BLaER1 treated with 17β-estradiol and CSF1 and Interleukin-3, amounts not matched to agents 10 nM and 100 nM (cell line): ENCODE measurements around the gene PAX2.
A peak's percentile ranks its signal among the peaks of the same experiment; 100 is the strongest.

ENCODE experiments used
- H3K27ac ChIP-seq, 11 experiments: shearing (Covaris generic); formaldehyde crosslinking; 2 replicates each; pipeline ENCODE4 v1.8.1; 2022
- H3K27me3 ChIP-seq, 11 experiments: shearing (Covaris generic); formaldehyde crosslinking; 2 replicates each; pipeline ENCODE4 v1.8.1; 2022
- H3K36me3 ChIP-seq, 11 experiments: shearing (Covaris generic); formaldehyde crosslinking; 2 replicates each; pipeline ENCODE4 v1.8.1; 2022
- H3K4me1 ChIP-seq, 10 experiments: shearing (Covaris generic); formaldehyde crosslinking; 2 replicates each; pipeline ENCODE4 v1.8.1; 2022
- H3K4me2 ChIP-seq, 11 experiments: shearing (Covaris generic); formaldehyde crosslinking; 2 replicates each; pipeline ENCODE4 v1.8.1; 2022
- H3K4me3 ChIP-seq, 10 experiments: shearing (Covaris generic); formaldehyde crosslinking; 2 replicates each; pipeline ENCODE4 v1.8.1; 2022
- H3K9ac ChIP-seq, 11 experiments: shearing (Covaris generic); formaldehyde crosslinking; 2 replicates each; pipeline ENCODE4 v1.8.1; 2022
- H3K9me3 ChIP-seq, 11 experiments: shearing (Covaris generic); formaldehyde crosslinking; replicated peaks in 1 of 11; 2 replicates each; pipeline ENCODE4 v1.8.1; 2022
- H4K20me1 ChIP-seq, 11 experiments: shearing (Covaris generic); formaldehyde crosslinking; 2 replicates each; pipeline ENCODE4 v1.8.1; 2022
- Cebpa-rat ChIP-seq, 11 experiments: shearing (Covaris generic); IDR thresholded peaks; 2 replicates each; pipeline ENCODE4 v1.8.1; 2022

PAX2 gene

GRCh38 chr10:100816671-100817070 lies 71.3 kb downstream of the PAX2 start:
- TF ChIP-seq Cebpa-rat (IDR thresholded peaks at IDR 0.05), result no peak
- Histone ChIP-seq H3K36me3 (no peaks in the 10 kb centered on the region), H3K27me3 (peaks cover 0 to 12% (median 0%) of the 10 kb centered on the region in 11 experiments; a peak in 6 of 22 replicates), H3K9me3 (no peaks in the 10 kb centered on the region), H3K4me1 (no peaks in the 10 kb centered on the region), H3K9ac (no peak overlapping the region), H3K27ac (no peak overlapping the region), H3K4me2 (no peak overlapping the region), H4K20me1 (0 out of 22 replicates have a peak, but pooled peaks cover 0 to 6% (median 0%) of the 10 kb centered on the region in 11 experiments), H3K4me3 (no peak overlapping the region)

- no peaks in the 10 kb centered on the region for H3K9me3 ChIP-seq
- H3K4me1 ChIP-seq, result no peaks in the 10 kb centered on the region
- peaks cover 0 to 14% (median 0%) of the 10 kb centered on the region in 11 experiments; a peak in 6 of 22 replicates for H3K27me3 ChIP-seq
- H3K4me2 ChIP-seq, result no peak overlapping the region
- no peak overlapping the region for H3K27ac ChIP-seq
- H3K9ac ChIP-seq, result no peak overlapping the region
- TF ChIP-seq Cebpa-rat (IDR thresholded peaks at IDR 0.05), result no peak
- H3K36me3 ChIP-seq, result no peaks in the 10 kb centered on the region
- no peak overlapping the region for H3K4me3 ChIP-seq
- H4K20me1 ChIP-seq, result 0 out of 22 replicates have a peak, but pooled peaks cover 0 to 6% (median 0%) of the 10 kb centered on the region in 11 experiments
Measured at GRCh38 chr10:100817268-100817839, 72.0 kb downstream of the PAX2 start.

GRCh38 chr10:100819424-100819823 lies 74.0 kb downstream of the PAX2 start:
- no peak overlapping the region for H3K9ac ChIP-seq
- peaks cover 2 to 28% (median 18%) of the 10 kb centered on the region in 11 experiments; a peak in 14 of 22 replicates for H3K27me3 ChIP-seq
- H3K36me3 ChIP-seq, result no peaks in the 10 kb centered on the region
- H3K9me3 ChIP-seq, result no peaks in the 10 kb centered on the region
- H4K20me1 ChIP-seq, result peaks cover 0 to 6% (median 0%) of the 10 kb centered on the region in 11 experiments; a peak in 1 of 22 replicates
- no peaks in the 10 kb centered on the region for H3K4me1 ChIP-seq
- H3K27ac ChIP-seq, result no peak overlapping the region
- no peak overlapping the region for H3K4me3 ChIP-seq
- TF ChIP-seq Cebpa-rat (IDR thresholded peaks at IDR 0.05), result no peak
- no peak overlapping the region for H3K4me2 ChIP-seq

- H4K20me1 ChIP-seq, result peaks cover 0 to 17% (median 4%) of the 10 kb centered on the region in 11 experiments; a peak in 10 of 22 replicates
- no peak overlapping the region for H3K4me3 ChIP-seq
- no peak overlapping the region for H3K9ac ChIP-seq
- no peak overlapping the region for H3K4me2 ChIP-seq
- H3K9me3 ChIP-seq, result peaks cover 0 to 21% (median 16%) of the 10 kb centered on the region in 11 experiments; a peak in 19 of 22 replicates
- H3K36me3 ChIP-seq, result no peaks in the 10 kb centered on the region
- TF ChIP-seq Cebpa-rat (IDR thresholded peaks at IDR 0.05), result no peak
- no peak overlapping the region for H3K27ac ChIP-seq
- H3K27me3 ChIP-seq, result peaks cover 38 to 58% (median 53%) of the 10 kb centered on the region in 11 experiments
- H3K4me1 ChIP-seq, result peaks cover 0 to 24% (median 14%) of the 10 kb centered on the region in 10 experiments; a peak in 13 of 20 replicates
Measured at GRCh38 chr10:100823194-100823593, 77.8 kb downstream of the PAX2 start.

- Histone ChIP-seq H3K9me3 (peaks cover 0 to 32% (median 25%) of the 10 kb centered on the region in 11 experiments; a peak in 19 of 22 replicates), H3K4me2 (no peak overlapping the region), H3K27me3 (peaks cover 55 to 75% (median 70%) of the 10 kb centered on the region in 11 experiments), H3K9ac (no peak overlapping the region), H3K4me3 (no peak overlapping the region), H4K20me1 (peaks cover 0 to 29% (median 17%) of the 10 kb centered on the region in 11 experiments; a peak in 12 of 22 replicates), H3K36me3 (no peaks in the 10 kb centered on the region), H3K27ac (no peak overlapping the region), H3K4me1 (peaks cover 0 to 29% (median 19%) of the 10 kb centered on the region in 10 experiments; a peak in 13 of 20 replicates)
- TF ChIP-seq Cebpa-rat (IDR thresholded peaks at IDR 0.05), result no peak
Measured at GRCh38 chr10:100824886-100825285, 79.5 kb downstream of the PAX2 start.

- H3K4me1 ChIP-seq, result peaks cover 0 to 29% (median 19%) of the 10 kb centered on the region in 10 experiments; a peak in 13 of 20 replicates
- H3K4me3 ChIP-seq, result no peak overlapping the region
- H3K27me3 ChIP-seq, result peaks cover 60 to 80% (median 75%) of the 10 kb centered on the region in 11 experiments
- H3K4me2 ChIP-seq, result peak overlapping the region in 5 of 11 experiments; percentile 24 to 41 (median 31); a peak in 5 of 22 replicates
- no peak overlapping the region for H3K27ac ChIP-seq
- H4K20me1 ChIP-seq, result peaks cover 0 to 34% (median 18%) of the 10 kb centered on the region in 11 experiments; a peak in 12 of 22 replicates
- no peaks in the 10 kb centered on the region for H3K36me3 ChIP-seq
- peaks cover 0 to 37% (median 30%) of the 10 kb centered on the region in 11 experiments; a peak in 19 of 22 replicates for H3K9me3 ChIP-seq
- H3K9ac ChIP-seq, result no peak overlapping the region
- TF ChIP-seq Cebpa-rat (IDR thresholded peaks at IDR 0.05), result no peak
Measured at GRCh38 chr10:100825325-100825875, 80.0 kb downstream of the PAX2 start.

GRCh38 chr10:100826031-100826651 lies 80.8 kb downstream of the PAX2 start:
- Histone ChIP-seq H3K4me2 (peak overlapping the region in 5 of 11 experiments; percentile 21 to 41 (median 29); a peak in 7 of 22 replicates), H3K27me3 (peaks cover 67 to 87% (median 82%) of the 10 kb centered on the region in 11 experiments), H4K20me1 (peaks cover 0 to 41% (median 18%) of the 10 kb centered on the region in 11 experiments; a peak in 12 of 22 replicates), H3K27ac (no peak overlapping the region), H3K9me3 (peaks cover 0 to 43% (median 34%) of the 10 kb centered on the region in 11 experiments; a peak in 19 of 22 replicates), H3K4me3 (peak overlapping the region in 1 of 10 experiments; percentile 56; a peak in 1 of 20 replicates), H3K9ac (no peak overlapping the region), H3K36me3 (no peaks in the 10 kb centered on the region), H3K4me1 (peaks cover 0 to 29% (median 19%) of the 10 kb centered on the region in 10 experiments; a peak in 13 of 20 replicates)
- TF ChIP-seq Cebpa-rat (IDR thresholded peaks at IDR 0.05), result no peak

- no peak for TF ChIP-seq Cebpa-rat (IDR thresholded peaks at IDR 0.05)
- H3K4me3 ChIP-seq, result peak overlapping the region in 5 of 10 experiments; percentile 32 to 56 (median 38); a peak in 6 of 20 replicates
- H3K4me2 ChIP-seq, result peak overlapping the region in 5 of 11 experiments; percentile 29 to 69 (median 41); a peak in 4 of 22 replicates
Measured at GRCh38 chr10:100826661-100826982, 81.2 kb downstream of the PAX2 start.

More at GRCh38 chr10:100826661-100826982, 81.2 kb downstream of the PAX2 start:
- Histone ChIP-seq H3K36me3 (no peaks in the 10 kb centered on the region), H3K27ac (no peak overlapping the region), H3K9ac (no peak overlapping the region), H3K9me3 (peaks cover 0 to 43% (median 34%) of the 10 kb centered on the region in 11 experiments; a peak in 19 of 22 replicates), H3K4me1 (peaks cover 0 to 29% (median 19%) of the 10 kb centered on the region in 10 experiments; a peak in 13 of 20 replicates), H4K20me1 (peaks cover 0 to 45% (median 18%) of the 10 kb centered on the region in 11 experiments; a peak in 12 of 22 replicates), H3K27me3 (peaks cover 72 to 90% (median 84%) of the 10 kb centered on the region in 11 experiments)
